Stimulated activated CD8-positive, alpha-beta memory T cell treated with anti-CD3 and anti-CD28 coated beads, Interleukin-15, amount 100 ng/mL, for 1 hour (primary cell): ENCODE results near the gene ZDHHC11.
"Not testable (repeated sequence)": the region's sequence is repeated elsewhere in the genome, so short reads cannot be mapped to it uniquely, and the experiment has no call there.

Experiments used
- DNase-seq: peaks from one replicate; pipeline ENCODE4 v3.0.0-alpha.2; 2020; ENCODE audit warnings: low read depth

ZDHHC11 gene

DNA sequence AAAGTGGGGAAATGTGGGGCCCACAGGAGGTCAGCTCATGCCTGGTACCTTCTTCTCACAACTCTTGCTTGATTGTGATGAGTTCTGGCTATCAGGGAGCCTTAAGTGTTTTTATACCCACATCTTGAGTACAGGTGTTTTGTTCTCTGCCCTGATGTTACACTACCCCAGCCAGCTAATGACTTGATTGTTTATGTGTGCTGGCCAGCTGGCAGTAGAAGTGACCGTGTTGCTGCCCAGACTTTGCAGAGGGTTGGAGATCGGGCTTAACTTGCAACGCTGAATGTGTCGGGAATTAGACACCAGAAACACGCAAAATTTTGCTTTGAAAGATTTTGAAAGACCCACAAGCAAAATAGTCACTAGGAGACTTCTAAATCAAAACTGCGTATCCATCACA, 49.3 kb downstream of the ZDHHC11 start:
- DNase-seq = no peak

DNA sequence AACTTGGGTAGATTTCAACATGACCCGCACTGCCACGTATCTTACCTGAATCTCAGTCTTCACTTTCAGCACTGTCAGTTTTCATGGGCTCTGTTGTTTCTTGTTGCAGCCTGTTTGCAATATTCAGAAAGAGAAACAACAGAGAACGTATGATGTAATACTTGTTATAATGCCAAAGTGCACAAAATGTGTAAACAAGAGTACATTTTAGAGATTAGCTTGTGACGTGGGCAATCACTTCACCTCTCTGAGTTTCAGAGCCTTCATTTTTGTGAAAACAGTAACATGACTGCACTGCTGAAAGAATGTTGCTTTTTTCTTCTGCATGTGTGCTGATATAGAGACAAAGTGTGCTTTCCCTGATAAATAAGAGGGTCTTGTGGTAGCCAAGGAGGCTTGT, 49.7 kb downstream of the ZDHHC11 start:
- DNase-seq = not testable (repeated sequence)

DNA sequence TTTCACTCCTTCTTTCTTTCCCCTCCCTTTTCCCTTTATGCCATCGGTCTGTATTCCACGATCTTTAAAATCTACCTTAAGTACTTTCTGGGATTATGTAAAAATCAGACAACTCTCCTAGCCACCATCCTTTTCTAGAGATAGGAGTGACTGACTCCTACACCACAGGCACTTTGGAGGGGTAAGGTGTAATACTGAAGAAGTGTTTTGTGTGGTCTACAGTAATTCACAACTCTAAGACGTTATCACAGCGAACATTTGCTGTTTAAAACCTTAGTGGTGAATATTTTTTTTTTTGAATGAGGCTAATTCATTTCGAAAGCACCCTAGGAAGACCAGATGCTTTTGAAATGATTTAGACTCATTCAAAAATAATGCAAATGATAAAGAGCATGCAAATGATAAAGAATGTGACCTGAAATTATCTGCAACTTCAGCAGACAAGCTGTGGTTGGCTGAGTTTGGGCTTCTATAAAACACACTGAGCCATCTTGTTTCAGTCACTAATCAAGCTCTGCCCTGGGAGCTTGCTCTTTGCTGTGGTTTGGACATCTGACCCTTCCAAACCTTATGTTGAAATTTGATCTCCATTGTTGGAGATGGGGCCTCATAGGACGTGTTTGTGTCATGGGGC, 52.2 kb downstream of the ZDHHC11 start:
- not testable (repeated sequence) for DNase-seq

DNA sequence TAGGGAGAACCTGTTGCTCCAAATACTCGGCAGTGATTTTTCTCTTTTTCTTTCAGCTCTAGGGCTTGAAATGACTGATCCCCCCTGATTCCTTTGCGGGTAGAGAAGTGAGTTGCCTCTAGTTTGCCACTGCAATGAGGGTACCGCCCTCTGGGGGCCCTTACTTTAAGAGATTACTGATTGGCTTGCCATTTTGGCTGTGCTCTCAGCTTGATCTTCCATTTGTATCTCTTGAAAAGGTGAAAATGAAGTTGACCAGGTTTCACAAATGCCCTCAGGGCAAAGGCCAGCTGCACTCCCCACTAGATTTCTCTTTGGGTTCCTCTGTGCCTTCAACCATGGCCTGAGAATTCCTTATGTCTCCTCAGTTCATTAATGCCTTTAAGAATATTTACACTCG, 52.8 kb downstream of the ZDHHC11 start:
- DNase-seq = not testable (repeated sequence)

DNA sequence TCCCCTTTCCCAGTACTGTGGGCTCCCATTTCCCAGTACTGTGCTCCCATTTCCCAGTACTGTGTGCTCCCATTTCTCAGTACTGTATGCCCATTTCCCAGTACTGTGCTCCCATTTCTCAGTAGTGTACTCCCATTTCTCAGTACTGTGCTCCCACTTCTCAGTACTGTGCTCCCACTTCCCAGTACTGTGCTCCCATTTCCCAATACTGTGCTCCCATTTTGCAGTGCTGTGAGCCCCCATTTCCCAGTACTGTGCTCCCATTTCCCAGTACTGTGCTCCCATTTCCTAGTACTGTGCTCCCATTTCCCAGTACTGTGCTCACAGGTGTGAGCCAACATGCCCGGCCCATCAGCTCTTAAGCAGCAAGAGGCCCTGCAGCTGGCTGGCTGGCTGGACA, 54.9 kb downstream of the ZDHHC11 start:
- not testable (repeated sequence) for DNase-seq

DNA sequence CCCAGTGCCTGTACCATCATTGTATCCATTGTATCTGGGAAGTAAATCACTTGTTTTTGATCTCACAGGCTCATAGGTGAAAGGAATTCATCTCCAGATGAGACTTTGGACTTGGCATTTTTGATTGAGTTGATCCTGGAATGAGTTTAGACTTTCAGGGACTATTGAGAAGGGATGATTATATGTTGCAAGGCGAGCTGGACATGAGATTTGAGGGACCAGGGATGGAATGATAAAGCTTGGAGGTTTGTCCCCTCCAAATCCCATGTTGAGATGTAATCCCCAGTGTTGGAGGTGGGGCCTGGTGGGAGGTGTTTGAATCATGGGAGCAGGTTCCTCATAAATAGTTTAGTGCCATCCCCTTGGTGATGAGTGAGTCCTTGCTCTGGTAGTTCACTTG, 55.8 kb downstream of the ZDHHC11 start:
- DNase-seq = not testable (repeated sequence)

DNA sequence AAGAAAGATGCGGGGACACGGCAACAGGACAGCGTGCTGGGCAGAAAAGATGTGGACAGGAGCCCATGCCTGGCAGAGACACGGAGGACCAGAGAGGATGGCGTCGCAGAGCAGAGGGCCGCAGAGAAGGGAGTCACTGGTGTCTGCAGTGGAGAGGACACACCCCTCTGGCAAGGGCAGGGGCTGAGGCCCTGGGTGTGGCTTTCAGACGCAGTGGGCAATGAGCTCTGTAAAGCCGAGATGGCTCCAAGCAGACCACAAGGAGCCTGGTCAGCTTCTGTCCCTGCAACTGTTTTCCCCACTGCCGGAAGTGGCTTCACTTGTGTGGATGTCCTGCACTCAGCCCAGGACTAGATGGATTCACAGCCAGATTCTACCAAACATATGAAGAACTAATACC, 62.1 kb downstream of the ZDHHC11 start:
- DNase-seq = not testable (repeated sequence)

DNA sequence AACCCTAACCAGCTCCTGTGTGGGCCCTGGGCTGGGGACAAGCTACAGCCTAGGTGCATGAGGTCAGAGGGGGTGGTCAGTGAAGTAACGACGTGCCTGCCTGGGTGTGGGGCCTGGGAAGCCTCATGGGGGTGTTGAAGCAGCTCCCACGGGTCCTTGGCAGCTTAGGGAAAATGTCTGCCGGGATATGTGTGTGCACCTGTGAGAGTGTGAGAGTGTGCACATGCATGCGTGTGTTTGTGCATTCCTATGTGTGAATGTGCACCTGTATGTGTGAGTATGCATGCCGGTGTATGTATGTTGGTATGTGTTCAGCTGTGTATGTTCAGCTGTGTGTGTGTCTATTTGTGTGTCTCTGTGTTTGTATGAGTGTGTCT, 62.9 kb downstream of the ZDHHC11 start:
- DNase-seq = not testable (repeated sequence)

DNA sequence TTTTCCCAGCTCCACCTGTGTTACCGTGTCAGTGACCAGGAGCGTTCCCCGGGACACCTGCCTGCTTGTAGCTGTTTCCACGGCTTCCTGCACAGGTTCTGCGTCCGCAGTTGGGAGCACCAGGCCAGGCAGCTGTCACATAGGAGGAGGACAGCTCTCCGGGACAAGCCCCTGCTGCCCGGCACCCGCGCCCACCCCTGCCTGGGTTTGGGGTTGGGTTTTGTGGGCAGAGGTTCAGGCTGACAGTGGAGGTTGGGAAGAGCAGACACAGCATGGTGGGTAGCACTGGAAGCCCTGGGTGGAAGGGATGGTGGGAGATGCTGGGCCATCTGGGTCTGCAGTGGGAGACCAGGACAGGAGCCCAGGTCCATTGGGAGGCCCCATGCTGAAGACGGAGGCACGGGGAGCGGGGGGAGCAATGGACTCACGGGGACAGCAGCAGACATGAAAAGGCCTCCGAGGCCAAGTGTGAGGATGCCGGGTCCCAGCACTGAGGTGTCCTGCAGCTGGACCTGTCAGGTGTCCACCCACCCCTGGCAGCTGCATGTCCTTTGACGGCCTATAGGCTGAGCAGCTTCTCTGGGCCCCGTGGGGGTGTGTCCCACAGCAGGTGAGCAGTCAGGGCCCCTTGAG, 63.4 kb downstream of the ZDHHC11 start:
- not testable (repeated sequence) for DNase-seq

DNA sequence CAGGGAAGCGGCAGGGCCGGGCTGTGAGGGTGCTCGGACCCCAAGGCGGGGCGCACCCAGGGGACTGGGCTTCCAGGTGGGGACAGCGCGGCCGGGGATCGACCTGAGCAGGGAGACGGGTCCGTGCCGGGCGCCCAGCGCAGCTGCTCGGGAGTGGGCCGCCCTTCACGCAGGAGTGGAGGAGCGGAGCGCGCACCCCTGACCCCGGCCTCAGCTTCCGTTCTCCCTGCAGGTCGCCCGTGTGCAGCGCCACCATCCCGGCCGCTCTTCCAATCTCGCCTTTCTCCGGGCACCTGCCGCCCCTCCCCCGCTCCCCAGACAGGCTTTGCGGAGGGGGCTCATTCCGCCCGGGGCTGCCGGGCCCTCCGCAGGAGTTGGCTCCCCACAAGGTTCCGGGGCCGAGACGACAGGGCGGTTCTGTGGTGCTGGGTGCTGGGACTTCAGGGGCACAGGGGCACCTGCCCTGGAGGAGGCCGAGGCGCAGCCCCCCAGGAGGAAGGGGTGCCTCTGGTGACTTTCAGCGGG, 65.5 kb downstream of the ZDHHC11 start:
- not testable (repeated sequence) for DNase-seq

DNA sequence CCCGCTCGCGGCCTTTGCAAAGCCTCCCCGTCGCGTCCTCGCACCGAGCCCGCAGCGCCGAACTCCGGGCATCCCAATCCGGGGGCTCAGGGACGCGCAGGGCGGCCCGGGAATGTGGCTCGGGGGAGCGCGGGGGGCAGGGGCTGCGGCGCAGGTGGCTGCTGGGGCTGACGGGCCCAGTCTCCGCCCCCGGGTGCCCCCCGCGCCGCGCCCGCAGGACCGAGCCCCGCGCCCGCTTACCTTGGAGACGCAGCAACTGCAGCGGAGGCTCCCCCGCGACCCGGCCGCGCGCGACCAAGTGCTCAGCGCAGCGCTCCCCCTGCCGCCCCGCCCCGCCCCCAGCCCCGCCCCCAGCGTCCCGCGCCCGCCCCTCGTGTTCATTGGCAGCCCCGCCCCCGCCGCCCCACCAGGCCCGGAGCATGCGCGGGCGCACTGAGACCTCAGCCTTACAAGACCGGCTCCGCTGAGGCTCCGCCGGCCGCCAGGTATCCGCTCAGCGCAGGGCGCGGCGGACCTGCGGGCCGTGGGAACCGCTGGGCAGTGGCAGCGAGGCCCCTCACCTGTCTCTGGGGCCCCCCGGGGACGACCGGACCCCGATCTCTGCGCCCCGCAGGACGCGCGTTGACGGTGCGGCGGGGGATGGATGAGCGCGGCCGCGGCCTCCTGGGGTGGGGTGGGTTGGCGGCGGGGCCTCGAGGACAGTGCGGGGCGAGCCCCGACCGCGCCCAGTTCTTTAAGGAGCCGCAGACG, 66.2 kb downstream of the ZDHHC11 start, which contains the start of gene ZDHHC11B:
Gene ZDHHC11B, minus strand, starts transcription at position 302 of the 750 bp plus-strand sequence. CDS start 17,810 bp downstream, outside the sequence.
- peak; percentile 78 for DNase-seq

DNA sequence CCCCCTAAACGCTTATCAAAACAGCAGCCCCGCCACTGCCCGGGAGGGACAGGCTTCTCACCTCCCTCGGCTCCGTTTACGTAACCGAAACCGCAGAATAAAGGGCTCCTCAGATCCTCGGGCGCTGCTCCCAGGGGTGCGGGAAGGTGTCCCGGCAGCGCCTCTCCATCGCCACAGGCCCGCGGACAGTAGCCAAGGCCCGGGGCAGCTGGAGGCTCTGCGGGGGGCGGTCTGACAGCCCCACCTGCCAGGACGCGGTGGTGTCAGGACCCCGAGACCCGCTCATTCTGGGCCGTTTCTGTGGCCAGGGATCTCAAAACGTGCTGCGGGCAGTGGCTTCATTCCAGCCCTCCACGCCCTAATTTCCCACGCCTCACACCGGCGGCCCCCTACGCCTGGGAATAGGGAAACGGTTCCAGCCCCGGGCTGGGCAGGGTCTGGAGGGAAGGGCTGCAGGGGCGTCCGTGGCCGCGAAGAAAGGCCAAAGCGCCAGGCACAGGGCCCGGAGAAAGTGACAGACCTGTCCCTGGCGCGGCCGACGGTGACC, 66.8 kb downstream of the ZDHHC11 start:
- not testable (repeated sequence) for DNase-seq

DNA sequence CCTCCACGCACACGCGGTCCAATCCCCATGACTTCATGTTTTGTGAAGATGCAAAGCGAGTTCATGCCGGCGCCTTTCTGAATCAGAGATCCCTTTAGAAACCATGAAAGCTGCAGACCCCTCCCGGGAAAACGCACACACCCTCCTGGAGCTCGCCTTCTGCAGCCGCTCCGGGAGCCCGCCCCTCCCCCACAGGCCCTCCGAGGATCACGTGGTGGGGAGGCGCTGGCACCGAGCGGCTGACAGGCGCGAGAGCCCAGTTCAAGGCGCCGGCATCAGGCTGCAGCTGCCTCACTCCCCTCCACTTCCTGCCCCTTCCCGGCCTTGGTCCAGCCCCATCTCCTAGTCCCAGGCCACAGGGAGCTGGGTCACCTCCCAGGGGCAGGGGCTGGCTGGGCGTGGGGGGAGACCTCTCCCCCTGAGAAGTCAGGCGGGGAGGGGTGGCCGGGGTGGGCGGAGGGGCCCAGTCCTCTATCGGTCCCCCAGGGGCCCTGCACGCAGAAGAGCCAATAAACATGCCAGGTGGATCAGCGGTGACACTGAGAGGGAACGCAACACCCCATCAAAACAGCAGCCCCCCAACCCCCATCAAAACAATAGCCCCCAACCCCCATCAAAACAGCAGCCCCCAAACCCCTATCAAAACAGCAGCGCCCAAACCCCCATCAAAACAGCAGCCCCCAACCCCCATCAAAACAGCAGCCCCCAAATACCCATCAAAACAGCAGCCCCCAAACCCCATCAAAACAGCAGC, 67.6 kb downstream of the ZDHHC11 start:
- DNase-seq = not testable (repeated sequence)

DNA sequence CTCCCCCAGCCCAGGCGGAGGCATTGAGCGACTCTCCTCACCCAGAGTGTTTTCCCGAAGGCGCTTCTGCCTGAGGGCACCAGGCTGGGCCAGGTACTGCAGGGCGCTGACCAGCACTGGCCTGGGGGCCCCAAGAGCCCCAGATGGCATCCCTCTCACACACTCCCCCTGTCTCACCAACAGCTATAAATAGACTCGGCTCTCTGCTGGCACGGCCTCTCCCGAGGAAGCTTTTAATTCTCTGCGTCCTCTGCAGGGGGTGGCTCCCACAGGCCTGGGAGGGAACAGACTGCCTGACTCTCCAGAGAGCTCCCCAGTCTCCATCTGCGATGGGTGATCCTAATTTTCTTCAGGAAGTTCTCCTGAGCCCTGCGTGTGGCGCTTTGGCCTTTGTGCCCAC, 68.4 kb downstream of the ZDHHC11 start:
- DNase-seq = not testable (repeated sequence)

DNA sequence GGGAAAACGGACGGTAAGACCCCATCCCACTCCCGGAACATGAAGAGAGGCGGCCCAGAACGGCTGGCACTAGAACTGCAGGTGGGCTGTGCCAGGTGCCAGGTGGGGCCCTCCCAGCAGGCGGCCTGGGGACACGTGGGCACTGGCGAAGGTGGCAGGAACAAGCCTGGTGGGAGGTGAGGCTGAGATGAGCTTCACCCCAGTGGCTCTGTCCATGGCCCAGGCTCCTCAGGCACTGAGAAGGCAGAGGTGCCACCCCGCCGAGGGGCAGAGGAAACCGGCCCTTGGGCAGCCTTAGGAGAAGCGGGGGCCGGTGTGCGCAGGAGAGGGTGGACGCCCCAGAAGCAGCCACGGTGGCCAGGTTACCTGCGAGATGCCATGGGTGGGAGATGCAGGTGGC, 70.2 kb downstream of the ZDHHC11 start:
- DNase-seq = not testable (repeated sequence)

DNA sequence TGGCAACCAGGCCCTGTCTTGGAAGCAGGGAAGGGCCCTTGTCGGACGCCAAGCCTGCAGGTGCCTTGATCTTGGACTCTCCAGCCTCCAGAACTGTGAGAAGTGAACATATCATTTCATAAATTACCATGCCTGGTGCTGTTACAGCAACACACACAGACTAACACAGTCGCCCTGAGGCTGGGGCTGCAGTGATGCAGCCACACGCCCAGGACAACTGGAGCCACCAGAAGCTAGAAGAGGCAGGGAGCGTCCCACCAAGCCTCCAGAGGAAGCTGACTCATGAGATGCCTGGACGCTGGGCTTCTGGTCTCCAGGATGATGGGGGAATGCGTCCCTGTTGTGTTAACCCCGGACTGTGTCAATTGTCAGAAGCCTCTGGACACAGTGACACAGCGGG, 71.8 kb downstream of the ZDHHC11 start:
- DNase-seq = not testable (repeated sequence)

DNA sequence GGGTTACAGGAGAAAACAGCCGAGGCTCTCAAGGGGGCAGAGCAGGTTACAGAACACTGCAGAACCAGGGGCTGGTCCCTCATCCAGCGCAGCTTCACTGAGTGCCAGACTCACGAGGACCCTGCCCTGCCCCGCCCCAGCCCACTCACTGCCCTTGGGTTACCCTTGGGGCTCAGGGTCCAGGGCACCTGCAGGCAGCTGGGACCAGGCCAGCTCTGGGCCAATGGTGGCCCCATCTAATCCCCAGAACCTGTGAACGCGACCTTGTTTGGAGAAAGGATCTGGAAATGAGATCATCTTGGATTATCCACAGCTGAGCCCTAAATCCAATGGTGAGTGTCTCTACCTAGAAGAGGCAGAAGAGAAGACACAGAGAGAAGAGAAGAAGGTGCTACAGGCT, 72.4 kb downstream of the ZDHHC11 start:
- not testable (repeated sequence) for DNase-seq

DNA sequence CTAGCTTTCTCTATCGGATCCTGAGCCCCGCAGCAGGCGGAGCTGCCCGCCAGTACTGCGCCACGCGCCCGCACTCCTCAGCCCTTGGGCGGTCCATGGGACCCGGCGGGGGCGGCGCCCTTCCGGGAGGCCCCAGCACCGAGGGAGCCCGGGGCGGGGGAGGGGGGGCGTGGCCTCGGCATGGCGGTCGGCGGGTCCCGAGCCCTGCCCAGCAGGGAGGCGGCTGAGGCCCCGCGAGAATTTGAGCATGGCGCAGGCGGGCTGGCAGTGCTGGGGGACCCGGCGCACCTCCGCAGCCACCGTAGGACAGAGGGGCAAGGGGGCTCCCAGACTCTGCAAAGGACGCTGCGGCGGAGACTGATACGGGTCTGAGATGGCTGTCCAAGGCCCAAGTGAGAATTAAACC, 73.0 kb downstream of the ZDHHC11 start:
- DNase-seq = no peak

DNA sequence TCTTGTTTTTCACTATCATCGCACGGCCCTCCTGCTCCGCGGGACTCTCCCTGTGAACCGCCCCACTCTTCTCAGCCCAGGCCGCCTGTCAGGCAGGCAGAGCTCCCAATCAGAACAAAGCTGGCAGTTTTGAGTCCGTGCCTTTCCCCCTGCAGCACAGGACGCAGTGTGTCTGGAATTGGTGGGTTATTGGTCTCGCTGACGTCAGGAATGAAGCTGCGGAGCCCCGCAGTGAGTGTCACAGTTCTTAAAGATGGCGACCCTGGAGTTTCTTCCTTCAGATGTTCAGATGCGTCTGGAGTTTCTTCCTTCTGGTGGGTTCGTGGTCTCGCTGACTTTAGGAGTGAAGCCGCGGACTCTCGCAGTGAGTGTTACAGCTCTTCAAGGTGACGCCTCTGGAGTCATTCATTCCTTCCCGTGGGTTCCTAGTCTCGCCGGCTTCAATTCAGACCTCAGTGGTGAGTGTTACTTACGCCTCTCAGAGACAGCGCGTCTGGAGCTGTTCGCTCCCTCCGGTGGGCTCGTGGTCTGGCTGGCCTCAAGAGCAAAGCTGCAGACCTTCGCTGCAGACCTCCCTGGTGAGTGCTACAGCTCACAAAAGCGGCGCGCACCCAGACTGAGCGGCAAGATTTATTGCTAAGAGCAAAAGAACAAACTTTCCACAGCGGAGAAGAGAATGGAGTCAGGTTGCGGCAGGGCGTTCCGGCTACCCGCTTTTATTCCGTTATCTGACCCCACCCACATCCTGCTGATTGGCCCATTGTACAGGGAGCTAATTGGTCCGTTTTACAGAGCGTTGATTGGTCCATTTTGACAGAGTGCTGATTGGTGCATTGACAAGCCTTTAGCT, 73.7 kb downstream of the ZDHHC11 start:
- DNase-seq = no peak

DNA sequence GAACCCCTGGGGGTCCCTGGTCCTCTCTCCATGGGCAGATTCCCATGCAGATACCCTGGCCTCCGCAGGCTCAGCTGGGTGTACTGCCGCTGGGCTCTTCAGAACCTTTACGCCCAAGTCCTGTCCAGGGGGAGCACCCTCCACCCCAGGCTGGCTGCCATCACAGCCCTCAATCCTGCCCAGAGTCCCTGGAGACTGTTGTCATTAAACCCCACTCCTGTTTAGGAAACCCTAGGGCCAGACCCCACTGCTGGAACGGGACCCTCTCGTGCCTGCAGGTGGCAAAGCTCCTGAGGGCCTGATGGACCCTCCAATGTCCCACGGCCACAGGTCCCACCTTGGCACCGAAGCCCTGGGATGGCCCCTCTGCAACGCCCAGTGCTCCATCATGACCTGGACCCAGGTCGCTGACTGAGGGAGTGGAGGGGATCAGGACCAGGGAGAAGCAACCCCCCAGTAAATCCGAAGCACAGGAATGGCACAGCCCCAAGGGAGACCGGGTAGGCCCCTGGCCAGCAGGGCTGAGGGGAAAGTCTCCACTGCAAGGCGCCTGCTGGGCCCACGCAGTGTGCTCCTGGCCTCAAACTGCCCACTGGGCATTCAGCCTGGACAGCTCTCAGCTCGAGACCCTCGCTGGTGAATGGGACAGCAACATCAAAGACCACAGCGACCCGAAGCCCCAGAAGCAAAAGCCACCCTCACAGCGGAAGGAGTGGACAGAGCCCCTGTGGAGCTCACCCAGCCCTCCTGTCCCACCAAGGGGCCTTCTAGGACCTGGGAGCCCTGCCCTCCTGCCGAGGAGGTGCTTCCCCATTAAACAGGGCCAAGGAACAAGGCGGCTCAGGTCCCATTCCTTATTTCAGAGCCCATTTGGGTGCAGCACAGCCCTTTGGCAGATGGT, 74.6 kb downstream of the ZDHHC11 start:
- no peak for DNase-seq
